GM23338 (cell line): ENCODE results near the gene TTC6. TPM values are rescaled to one million over a fixed set of nuclear protein-coding genes. Genes with fewer than 3 reads are reported as not detected.

ENCODE experiments used
- ATAC-seq: fragments of 200-7000 bp; cut with Tn5 transposase; 3 replicates; pipeline ENCODE4 v1.9.1; 2020
- DNase-seq: peaks from one replicate; pipeline ENCODE4 v3.0.0-alpha.2; 2015; ENCODE audit warnings: low spot score
- H2AFZ ChIP-seq: fragments of 200-600 bp; sonication (generic); 2 replicates; pipeline ENCODE4 v1.8.0; 2016; ENCODE audit warnings: antibody characterized with exemption, mild to moderate bottlenecking, moderate library complexity
- H3F3A ChIP-seq: fragments of 200-600 bp; sonication (generic); replicated peaks from 2 replicates; pipeline ENCODE4 v1.8.0; 2017; ENCODE audit warnings: antibody characterized with exemption, mixed run types, low read depth
- H3K27ac ChIP-seq: fragments of 200-600 bp; sonication (generic); 2 replicates; pipeline ENCODE4 v1.6.1; 2016; ENCODE audit warnings: low read depth
- H3K27me3 ChIP-seq: fragments of 200-600 bp; sonication (generic); 2 replicates; pipeline ENCODE4 v1.8.0; 2016; ENCODE audit warnings: mild to moderate bottlenecking, mixed run types, moderate library complexity; ENCODE audit not compliant: insufficient read depth
- H3K36me3 ChIP-seq: fragments of 200-600 bp; sonication (generic); 2 replicates; pipeline ENCODE4 v1.8.0; 2016; ENCODE audit warnings: mild to moderate bottlenecking; ENCODE audit not compliant: insufficient read depth
- H3K4me1 ChIP-seq: fragments of 200-600 bp; sonication (generic); 2 replicates; pipeline ENCODE4 v1.8.0; 2016; ENCODE audit warnings: mild to moderate bottlenecking, moderate library complexity; ENCODE audit not compliant: insufficient read depth
- H3K4me2 ChIP-seq: fragments of 200-600 bp; sonication (generic); 2 replicates; pipeline ENCODE4 v1.7.1; 2017; ENCODE audit warnings: mixed run types
- H3K4me3 ChIP-seq: fragments of 200-600 bp; sonication (generic); 2 replicates; pipeline ENCODE4 v1.6.1; 2016; ENCODE audit warnings: mixed run types
- H3K79me2 ChIP-seq: fragments of 200-600 bp; sonication (generic); replicated peaks from 2 replicates; pipeline ENCODE4 v1.8.0; 2017; ENCODE audit warnings: mild to moderate bottlenecking; ENCODE audit not compliant: insufficient read depth
- H3K9me2 ChIP-seq: fragments of 200-600 bp; sonication (generic); 2 replicates; pipeline ENCODE4 v1.8.0; 2017; ENCODE audit not compliant: insufficient read depth
- H4K20me1 ChIP-seq: fragments of 200-600 bp; sonication (generic); replicated peaks from 2 replicates; pipeline ENCODE4 v1.8.0; 2017; ENCODE audit warnings: mild to moderate bottlenecking; ENCODE audit not compliant: insufficient read depth
- H3K27ac Mint-ChIP-seq: 2 replicates; pipeline ENCODE4 v1.8.0; 2020; ENCODE audit warnings: inconsistent platforms, mild to moderate bottlenecking, moderate library complexity, mixed read lengths
- H3K27me3 Mint-ChIP-seq: 3 replicates; pipeline ENCODE4 v1.8.0; 2022; ENCODE audit warnings: low read depth, mild to moderate bottlenecking, moderate library complexity, mixed read lengths, inconsistent platforms; ENCODE audit not compliant: insufficient read depth, poor library complexity
- H3K36me3 Mint-ChIP-seq: 3 replicates; pipeline ENCODE4 v1.8.0; 2021; ENCODE audit warnings: low read depth, mild to moderate bottlenecking, inconsistent platforms, moderate library complexity, mixed read lengths
- H3K4me1 Mint-ChIP-seq: 3 replicates; pipeline ENCODE4 v1.8.0; 2020; ENCODE audit warnings: mild to moderate bottlenecking, inconsistent platforms, mixed read lengths
- H3K4me3 Mint-ChIP-seq: 3 replicates; pipeline ENCODE4 v1.8.0; 2021; ENCODE audit warnings: moderate library complexity, mild to moderate bottlenecking, inconsistent platforms, mixed read lengths
- H3K9me3 Mint-ChIP-seq: 3 replicates; pipeline ENCODE4 v1.8.0; 2020; ENCODE audit warnings: moderate library complexity, mild to moderate bottlenecking, inconsistent platforms, mixed read lengths
- CREB1 ChIP-seq: fragments of 250-450 bp; sonication (Bioruptor Pico); IDR thresholded peaks from 2 replicates; pipeline ENCODE4 v1.5.0; 2020; ENCODE audit warnings: low read depth, mild to moderate bottlenecking, moderate library complexity
- CTCF ChIP-seq, 2 experiments: fragments of 200-600 bp in 1 of 2; sonication (generic) in 1 of 2; conservative IDR thresholded peaks; 2 replicates each; pipeline versions ENCODE4 v1.5.1 to v1.6.1; 2016 to 2017; ENCODE audit warnings: antibody characterized with exemption in 2 of 2, low read depth in 2 of 2, mild to moderate bottlenecking in 2 of 2, moderate library complexity in 1 of 2
- EZH2 ChIP-seq: fragments of 200-600 bp; sonication (generic); IDR thresholded peaks from one replicate; pipeline ENCODE4 v1.8.0; 2017; ENCODE audit warnings: antibody characterized with exemption, mild to moderate bottlenecking, low read depth; ENCODE audit not compliant: unreplicated experiment
- NANOG ChIP-seq: IDR thresholded peaks from 2 replicates; pipeline ENCODE4 v1.6.1; 2016; ENCODE audit warnings: antibody characterized with exemption, borderline replicate concordance
- STAT1 ChIP-seq: IDR thresholded peaks from one replicate; pipeline ENCODE4 v1.6.1; 2016; ENCODE audit warnings: antibody characterized with exemption; ENCODE audit not compliant: unreplicated experiment
- polyA plus RNA-seq: library from polyadenylated mRNA; unstranded; fragments of >200 nt; fragmentation: Nextera tagmentation; extraction: Ambion mirVana; gene quantifications from 2 replicates; pipeline ENCODE4 v1.2.1, GENCODE V29; 2016
- total RNA-seq: library from RNA; depleted of rRNA; stranded (reverse); fragments of >200 nt; shearing (Covaris generic); gene quantifications from 2 replicates; pipeline ENCODE4 v1.2.3, GENCODE V29; 2014

The TTC6 gene
- total and polyA plus RNA-seq, 2 experiments from 2014 or later: 0.31 TPM; not detected in 1

GRCh38 chr14:37591311-37591940 lies 4.0 kb upstream of the TTC6 start:
- no peak for TF ChIP-seq STAT1
- TF ChIP-seq CTCF (conservative IDR thresholded peaks at IDR 0.05; ENCODE audit: low read depth in 2 of 2): peak; percentile 59 to 79
- H3K36me3 Mint-ChIP-seq: no peaks in the 10 kb centered on the region; the same call in 2 of the 3 replicates
- 0 out of 2 replicates have a peak overlapping the region, but pooled peaks have one; percentile 69 for H2AFZ ChIP-seq
- H3K4me2 ChIP-seq: peak overlapping the region; percentile 80
- H3K4me3 ChIP-seq: peak overlapping the region; percentile 49
- DNase-seq (peak; percentile 83), ATAC-seq (peak; percentile 70)
- peaks cover 99% of the 10 kb centered on the region for H3K27me3 ChIP-seq
- no peak overlapping the region for H3K27ac ChIP-seq
- peaks cover 90% of the 10 kb centered on the region for H3K27me3 Mint-ChIP-seq
- H3K79me2 ChIP-seq: no peaks in the 10 kb centered on the region
- H3K4me1 ChIP-seq: peaks cover 53% of the 10 kb centered on the region
- peaks cover 12% of the 10 kb centered on the region for H3F3A ChIP-seq
- H3K9me3 Mint-ChIP-seq: no peaks in the 10 kb centered on the region; the same call in 2 of the 3 replicates
- H4K20me1 ChIP-seq: peaks cover 31% of the 10 kb centered on the region
- peaks cover 55% of the 10 kb centered on the region for H3K4me1 Mint-ChIP-seq
- H3K9me2 ChIP-seq: no peaks in the 10 kb centered on the region
- H3K4me3 Mint-ChIP-seq: peak overlapping the region; percentile 65
- no peak overlapping the region for H3K27ac Mint-ChIP-seq
- H3K36me3 ChIP-seq: no peaks in the 10 kb centered on the region

DNA sequence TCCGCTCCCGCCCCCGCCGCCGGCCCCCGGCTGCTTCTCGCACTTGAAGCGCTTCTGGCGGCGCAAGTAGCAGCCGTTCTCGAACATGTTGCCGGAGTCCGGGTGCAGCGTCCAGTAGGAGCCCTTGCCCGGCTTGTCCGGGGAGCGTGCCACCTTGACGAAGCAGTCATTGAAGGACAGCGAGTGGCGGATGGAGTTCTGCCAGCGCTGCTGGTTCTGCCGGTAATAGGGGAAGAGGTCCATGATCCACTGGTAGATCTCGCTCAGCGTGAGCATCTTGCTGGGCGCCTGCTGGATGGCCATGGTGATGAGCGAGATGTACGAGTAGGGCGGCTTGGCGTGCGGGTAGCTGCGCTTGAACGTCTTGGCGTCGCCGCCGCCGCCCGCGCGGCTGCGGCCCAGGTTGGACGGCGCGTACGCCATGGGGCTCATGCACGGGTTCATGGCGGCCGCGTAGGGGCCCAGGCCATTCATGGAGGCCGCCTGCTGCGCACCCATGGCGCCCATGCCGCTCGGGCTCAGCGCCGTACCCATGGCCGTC lies 3.4 kb upstream of the TTC6 start:
- Histone ChIP-seq H3K79me2 (no peaks in the 10 kb centered on the region), H3K36me3 (no peaks in the 10 kb centered on the region), H3K4me1 (peaks cover 53% of the 10 kb centered on the region), H3F3A (peaks cover 14% of the 10 kb centered on the region), H2AFZ (peak overlapping the region; percentile 69; the same call in 1 of the 2 replicates), H3K4me3 (peak overlapping the region; percentile 49), H3K27ac (no peak overlapping the region), H3K27me3 (peaks cover 99% of the 10 kb centered on the region), H3K9me2 (no peaks in the 10 kb centered on the region), H4K20me1 (peaks cover 37% of the 10 kb centered on the region), H3K4me2 (peak overlapping the region; percentile 80)
- H3K36me3 Mint-ChIP-seq: no peaks in the 10 kb centered on the region; the same call in 2 of the 3 replicates
- peak; percentile 13 for ATAC-seq
- H3K4me1 Mint-ChIP-seq: peaks cover 55% of the 10 kb centered on the region
- H3K27ac Mint-ChIP-seq: no peak overlapping the region
- no peaks in the 10 kb centered on the region; the same call in 2 of the 3 replicates for H3K9me3 Mint-ChIP-seq
- peak; percentile 70 for DNase-seq
- peak overlapping the region; percentile 60 for H3K4me3 Mint-ChIP-seq
- TF ChIP-seq NANOG (no peak), STAT1 (no peak), EZH2 (peak; percentile 82), CREB1 (CRISPR knock-in tag) (no peak)
- peaks cover 90% of the 10 kb centered on the region for H3K27me3 Mint-ChIP-seq
